OCI-LY3 (cell line): ENCODE results near the gene PARP8.

Experiments used
- EZH2phosphoT487 ChIP-seq: fragments of 200-600 bp; shearing (Covaris generic); IDR thresholded peaks from 2 replicates; pipeline ENCODE4 v1.6.1; 2018; ENCODE audit warnings: antibody characterized with exemption, mixed run types, low read depth
- TF ChIP-seq, protein P1 (sequence below): fragments of 200-600, 300-600 bp; sonication (generic); IDR thresholded peaks from 2 replicates; pipeline ENCODE4 v1.5.1; 2014; ENCODE audit warnings: antibody characterized with exemption, low read length, low read depth

DNA sequence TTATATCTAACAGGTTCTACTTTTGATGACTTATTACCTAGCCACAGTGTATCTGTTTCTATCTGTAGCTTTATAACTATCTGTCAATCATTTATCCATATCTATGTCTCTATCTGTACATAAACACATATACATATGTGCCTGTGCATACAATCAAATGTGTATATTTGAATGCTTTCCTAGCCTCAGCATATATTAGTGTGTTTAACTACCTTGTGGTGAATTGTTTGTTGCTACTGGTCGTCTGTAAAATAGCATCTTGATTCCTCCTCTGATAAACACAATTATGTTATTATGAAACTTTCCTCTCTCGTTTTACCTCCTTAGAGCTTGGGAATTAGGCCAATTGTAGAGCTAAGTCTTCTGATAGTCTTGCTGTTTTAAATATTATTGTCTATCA lies 44.4 kb downstream of the PARP8 start:
- TF ChIP-seq EZH2phosphoT487, result no peak
- TF ChIP-seq, protein P1, sequence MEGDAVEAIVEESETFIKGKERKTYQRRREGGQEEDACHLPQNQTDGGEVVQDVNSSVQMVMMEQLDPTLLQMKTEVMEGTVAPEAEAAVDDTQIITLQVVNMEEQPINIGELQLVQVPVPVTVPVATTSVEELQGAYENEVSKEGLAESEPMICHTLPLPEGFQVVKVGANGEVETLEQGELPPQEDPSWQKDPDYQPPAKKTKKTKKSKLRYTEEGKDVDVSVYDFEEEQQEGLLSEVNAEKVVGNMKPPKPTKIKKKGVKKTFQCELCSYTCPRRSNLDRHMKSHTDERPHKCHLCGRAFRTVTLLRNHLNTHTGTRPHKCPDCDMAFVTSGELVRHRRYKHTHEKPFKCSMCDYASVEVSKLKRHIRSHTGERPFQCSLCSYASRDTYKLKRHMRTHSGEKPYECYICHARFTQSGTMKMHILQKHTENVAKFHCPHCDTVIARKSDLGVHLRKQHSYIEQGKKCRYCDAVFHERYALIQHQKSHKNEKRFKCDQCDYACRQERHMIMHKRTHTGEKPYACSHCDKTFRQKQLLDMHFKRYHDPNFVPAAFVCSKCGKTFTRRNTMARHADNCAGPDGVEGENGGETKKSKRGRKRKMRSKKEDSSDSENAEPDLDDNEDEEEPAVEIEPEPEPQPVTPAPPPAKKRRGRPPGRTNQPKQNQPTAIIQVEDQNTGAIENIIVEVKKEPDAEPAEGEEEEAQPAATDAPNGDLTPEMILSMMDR, result no peak
